Panc1 (cell line): ENCODE measurements around the gene SCRN3.
"Not testable (repeated sequence)": the region's sequence is repeated elsewhere in the genome, so short reads cannot be mapped to it uniquely, and the experiment has no call there.

Source experiments
- TF ChIP-seq, protein P1 (sequence below): fragments of 450-650 bp; IDR thresholded peaks from 2 replicates; pipeline ENCODE4 v1.5.1; 2017; ENCODE audit warnings: mild to moderate bottlenecking
- TF ChIP-seq, protein P2 (sequence below), 2 experiments: IDR thresholded peaks; 2 replicates each; pipeline ENCODE4 v1.6.1; 2011 to 2012; ENCODE audit warnings: low read depth in 2 of 2, control low read depth in 1 of 2, low read length in 1 of 2, mild to moderate bottlenecking in 1 of 2, moderate library complexity in 1 of 2; ENCODE audit not compliant: insufficient read depth in 1 of 2

- TF ChIP-seq, protein P1, sequence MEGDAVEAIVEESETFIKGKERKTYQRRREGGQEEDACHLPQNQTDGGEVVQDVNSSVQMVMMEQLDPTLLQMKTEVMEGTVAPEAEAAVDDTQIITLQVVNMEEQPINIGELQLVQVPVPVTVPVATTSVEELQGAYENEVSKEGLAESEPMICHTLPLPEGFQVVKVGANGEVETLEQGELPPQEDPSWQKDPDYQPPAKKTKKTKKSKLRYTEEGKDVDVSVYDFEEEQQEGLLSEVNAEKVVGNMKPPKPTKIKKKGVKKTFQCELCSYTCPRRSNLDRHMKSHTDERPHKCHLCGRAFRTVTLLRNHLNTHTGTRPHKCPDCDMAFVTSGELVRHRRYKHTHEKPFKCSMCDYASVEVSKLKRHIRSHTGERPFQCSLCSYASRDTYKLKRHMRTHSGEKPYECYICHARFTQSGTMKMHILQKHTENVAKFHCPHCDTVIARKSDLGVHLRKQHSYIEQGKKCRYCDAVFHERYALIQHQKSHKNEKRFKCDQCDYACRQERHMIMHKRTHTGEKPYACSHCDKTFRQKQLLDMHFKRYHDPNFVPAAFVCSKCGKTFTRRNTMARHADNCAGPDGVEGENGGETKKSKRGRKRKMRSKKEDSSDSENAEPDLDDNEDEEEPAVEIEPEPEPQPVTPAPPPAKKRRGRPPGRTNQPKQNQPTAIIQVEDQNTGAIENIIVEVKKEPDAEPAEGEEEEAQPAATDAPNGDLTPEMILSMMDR, result not testable (repeated sequence)
- TF ChIP-seq, protein P2, sequence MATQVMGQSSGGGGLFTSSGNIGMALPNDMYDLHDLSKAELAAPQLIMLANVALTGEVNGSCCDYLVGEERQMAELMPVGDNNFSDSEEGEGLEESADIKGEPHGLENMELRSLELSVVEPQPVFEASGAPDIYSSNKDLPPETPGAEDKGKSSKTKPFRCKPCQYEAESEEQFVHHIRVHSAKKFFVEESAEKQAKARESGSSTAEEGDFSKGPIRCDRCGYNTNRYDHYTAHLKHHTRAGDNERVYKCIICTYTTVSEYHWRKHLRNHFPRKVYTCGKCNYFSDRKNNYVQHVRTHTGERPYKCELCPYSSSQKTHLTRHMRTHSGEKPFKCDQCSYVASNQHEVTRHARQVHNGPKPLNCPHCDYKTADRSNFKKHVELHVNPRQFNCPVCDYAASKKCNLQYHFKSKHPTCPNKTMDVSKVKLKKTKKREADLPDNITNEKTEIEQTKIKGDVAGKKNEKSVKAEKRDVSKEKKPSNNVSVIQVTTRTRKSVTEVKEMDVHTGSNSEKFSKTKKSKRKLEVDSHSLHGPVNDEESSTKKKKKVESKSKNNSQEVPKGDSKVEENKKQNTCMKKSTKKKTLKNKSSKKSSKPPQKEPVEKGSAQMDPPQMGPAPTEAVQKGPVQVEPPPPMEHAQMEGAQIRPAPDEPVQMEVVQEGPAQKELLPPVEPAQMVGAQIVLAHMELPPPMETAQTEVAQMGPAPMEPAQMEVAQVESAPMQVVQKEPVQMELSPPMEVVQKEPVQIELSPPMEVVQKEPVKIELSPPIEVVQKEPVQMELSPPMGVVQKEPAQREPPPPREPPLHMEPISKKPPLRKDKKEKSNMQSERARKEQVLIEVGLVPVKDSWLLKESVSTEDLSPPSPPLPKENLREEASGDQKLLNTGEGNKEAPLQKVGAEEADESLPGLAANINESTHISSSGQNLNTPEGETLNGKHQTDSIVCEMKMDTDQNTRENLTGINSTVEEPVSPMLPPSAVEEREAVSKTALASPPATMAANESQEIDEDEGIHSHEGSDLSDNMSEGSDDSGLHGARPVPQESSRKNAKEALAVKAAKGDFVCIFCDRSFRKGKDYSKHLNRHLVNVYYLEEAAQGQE (IDR thresholded peaks at IDR 0.05; ENCODE audit: insufficient read depth in 1 of 2, low read depth in 2 of 2, low read length in 1 of 2), result not testable (repeated sequence)
These were observed 31.9 kb upstream of the SCRN3 start for GRCh38 chr2:174363492-174364225.
